Colon (tissue), 2 donors: ENCODE data around the gene MSI2.

Experiments used
- FAIRE-seq: peaks from 2 replicates; lab custom pipeline; 2012; peaks lifted over from hg19 to GRCh38; lab: Jason Lieb, UNC
- donor health status: control.
- donor health status: control.

The MSI2 gene

DNA sequence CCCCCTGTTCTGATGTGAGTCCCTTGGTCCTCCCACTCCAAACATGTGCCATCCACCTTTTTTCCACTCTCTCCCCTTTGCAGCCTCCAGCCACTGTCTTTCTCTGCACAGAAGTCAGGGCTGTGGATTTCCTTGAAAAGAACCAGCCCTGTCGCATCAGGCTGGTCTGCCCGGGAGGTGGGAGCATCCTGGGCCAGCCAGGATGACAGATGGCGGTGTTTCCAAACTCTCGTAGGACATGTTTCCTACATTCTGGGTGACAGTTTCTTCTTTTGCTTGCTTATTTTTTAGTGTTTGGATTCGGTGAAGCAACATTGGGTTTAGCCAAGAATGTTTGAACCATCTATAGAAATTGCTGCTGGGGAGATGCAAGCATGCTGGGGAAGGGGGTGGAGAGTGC, 388.0 kb downstream of the MSI2 start:
- no peak for FAIRE-seq

DNA sequence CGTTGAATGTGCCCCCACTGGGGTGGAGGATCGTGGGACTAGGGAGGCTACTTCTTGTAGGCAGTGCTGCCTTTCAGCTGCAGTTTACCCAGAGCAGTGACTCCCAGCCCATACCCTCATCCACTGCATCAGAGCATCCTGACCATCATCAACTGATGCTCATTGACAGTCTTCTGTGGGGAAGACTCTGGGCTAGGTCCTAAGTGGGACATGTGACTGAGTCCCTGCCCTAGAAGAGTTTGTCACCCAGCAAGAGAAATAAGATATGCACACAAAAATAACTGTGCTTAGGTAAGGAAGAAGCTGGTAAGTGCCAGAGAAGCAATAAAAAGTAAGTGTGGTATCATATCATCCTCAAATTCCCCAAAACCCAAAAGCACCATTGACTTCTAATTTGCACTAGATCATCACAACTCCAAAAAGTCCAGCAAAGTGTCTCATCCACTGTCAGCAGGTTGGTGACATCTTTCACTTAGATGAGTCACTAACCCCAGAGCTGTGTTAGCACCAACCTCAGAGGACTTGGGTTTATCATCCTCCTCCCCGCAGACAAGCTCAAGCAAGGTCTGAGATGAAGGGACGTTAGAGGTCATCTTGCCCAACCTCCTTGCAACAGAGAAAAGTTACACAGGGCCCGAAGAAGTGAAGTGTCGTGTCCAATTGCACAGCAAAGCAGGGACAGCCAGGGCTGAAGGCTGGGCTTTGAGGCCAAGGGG, 389.8 kb downstream of the MSI2 start:
- no peak for FAIRE-seq

DNA sequence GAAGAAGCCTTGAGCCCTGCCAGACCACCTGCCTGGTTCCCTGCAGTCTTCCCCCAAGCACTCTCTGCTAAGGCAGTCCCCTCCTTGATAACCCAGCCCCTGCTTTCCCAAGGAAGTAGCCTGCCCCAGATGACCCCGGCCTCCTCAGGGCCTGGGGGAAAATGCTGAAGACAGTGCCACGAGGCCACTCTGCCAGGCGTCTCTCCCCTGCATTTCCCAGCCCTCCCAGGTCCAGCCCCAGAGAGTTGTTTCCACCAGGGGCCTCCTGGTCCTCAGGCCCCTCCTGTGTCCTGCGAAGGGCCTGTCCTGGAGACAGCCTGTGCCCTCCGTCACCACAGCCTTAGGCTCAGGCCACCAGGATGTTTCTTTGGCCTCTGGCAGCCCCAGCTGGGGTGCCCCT, 392.4 kb downstream of the MSI2 start:
- no peak for FAIRE-seq

DNA sequence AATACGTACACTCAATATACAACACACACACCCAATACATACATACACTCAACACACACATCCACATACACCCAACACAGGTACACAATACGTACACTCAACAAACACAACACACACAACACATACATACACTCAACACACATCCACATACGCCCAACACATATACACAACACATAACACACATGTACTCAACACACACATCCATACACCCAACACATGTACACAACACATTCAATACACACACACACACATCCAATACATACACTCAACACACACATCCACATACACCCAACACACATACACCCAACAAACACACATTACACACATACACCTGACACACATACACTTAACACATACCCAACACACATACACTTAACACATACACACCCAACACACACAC, 392.9 kb downstream of the MSI2 start:
- FAIRE-seq = no peak

DNA sequence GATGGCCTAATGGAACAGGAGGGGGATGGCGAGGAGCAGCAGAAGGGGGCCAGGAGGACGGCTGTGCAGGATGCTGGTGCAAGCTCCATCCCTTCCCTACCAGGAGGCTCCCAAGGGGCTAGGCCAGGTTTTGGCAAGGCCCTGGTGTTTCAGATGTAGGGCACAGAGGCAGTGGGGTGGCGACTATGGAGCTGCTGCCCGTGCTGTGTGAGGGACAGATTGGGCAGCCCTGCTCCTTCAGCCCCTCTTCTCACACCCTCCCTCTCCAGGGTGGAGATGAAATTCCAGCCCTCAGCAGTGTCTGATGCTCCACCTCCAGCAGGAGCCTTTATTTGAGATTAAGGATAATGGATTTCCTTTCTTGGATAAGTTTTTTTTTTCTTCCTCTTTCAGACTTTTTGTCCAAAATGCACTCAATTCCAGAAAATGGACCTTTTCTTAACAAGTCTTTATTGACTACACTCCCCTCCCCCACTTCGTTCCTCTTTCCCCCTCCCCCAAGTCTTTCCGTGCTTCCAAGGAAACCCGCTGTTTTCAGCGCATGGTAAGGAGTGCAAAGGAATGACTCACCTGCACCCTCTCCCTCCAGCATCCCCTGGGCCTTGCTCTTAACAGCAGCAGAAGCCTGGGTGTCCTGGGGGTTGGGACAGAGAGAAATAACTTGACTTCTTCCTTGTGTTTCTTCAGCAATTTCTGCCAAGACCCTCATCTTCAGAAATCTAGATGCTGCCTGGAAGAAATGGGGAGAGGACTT, 393.6 kb downstream of the MSI2 start:
- no peak for FAIRE-seq

DNA sequence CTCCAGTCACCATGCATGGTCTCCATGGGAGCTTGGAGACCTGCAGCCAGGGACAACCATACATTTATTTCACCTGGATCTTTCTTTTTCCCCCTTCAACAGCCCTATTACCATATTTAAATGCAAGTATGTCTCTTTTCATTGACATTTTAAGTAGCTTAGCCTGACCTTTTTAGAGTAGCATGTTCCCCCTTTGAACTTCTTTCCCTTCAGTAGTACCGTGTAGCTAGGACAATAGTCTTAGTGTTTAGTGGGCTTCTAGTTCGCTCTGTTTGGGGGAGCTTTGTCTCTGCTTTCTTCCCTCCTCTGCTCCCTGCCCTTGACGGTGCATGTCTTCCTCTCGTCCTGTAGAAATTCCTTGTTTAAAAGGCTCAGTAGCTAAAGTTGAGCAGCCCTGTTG, 394.2 kb downstream of the MSI2 start:
- FAIRE-seq = no peak

DNA sequence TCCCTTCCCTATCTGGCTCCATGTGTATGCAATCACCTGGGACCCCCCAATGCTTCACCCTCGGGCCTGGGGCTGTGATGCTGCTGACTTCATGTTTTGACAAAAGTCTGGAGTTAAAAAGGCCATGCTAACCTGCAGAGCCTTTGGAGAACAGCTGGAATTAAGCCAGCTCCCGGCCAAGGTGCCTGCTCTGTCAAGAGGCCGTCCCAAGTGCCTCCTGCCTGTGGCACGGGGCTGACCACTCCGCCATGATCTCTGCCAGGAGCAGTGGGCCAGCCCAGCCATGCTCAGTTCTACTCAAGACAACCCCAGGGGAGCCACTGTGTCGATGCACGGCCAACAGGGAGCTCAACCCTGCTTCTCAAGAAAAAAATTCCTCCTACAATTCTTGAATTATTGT, 395.1 kb downstream of the MSI2 start:
- no peak for FAIRE-seq

DNA sequence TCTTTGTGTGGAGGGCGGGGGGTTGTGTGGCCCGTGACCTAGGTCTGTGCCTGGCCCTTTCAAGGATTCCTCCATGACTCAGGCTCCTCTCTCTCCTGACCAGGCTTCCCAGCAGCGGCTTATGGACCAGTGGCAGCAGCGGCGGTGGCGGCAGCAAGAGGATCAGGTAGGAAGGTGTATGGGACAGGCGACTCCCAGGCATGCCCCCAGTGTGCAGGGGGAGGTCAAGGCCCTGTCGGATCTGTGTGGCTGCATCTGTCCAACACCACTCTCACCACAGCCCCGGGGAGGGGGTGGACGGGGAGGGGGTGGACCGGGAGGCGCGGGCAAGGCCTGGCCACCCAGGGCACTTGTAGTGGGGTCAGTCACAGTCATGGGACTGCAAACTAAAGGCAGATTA, 395.7 kb downstream of the MSI2 start:
- FAIRE-seq = no peak

DNA sequence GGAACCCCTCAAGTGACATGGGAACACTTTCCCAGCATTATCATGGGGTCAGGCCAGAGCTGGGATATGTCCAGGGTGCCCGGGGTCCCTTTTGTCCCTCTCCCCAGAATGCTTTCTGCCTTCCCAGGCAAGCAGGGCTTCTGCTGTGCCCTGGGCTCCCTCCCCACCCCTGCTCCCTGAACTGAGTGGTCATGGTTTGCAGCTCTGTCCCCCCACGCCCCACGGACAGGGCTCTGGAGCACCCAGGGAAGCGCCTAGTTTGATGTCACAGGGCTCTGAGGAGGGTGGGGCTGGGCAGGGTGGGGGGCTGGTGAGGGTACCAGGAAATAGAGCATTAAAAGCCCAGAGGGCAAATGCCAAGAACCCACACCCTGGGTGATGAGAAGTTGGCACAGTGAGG, 396.5 kb downstream of the MSI2 start:
- no peak for FAIRE-seq

DNA sequence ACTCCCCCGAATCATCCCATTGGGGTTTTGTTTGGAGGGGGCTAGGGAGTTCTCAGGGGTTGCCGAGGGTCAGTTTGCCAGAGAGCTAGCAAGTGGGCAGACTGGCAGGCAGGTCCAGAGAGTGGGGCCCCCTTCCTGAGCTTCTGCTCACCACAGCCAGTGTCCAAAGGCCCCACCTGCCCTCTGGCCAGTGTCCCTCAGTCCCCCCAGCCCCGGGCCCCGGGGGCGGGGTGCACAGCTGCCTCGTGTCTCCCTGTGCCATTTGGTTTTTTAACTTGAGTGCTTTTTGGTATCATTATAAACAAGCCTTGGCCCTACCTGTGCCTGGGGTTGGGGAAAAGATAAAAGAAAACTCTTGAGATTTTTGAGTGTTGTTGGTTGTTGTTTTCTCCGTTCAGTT, 397.0 kb downstream of the MSI2 start:
- no peak for FAIRE-seq

DNA sequence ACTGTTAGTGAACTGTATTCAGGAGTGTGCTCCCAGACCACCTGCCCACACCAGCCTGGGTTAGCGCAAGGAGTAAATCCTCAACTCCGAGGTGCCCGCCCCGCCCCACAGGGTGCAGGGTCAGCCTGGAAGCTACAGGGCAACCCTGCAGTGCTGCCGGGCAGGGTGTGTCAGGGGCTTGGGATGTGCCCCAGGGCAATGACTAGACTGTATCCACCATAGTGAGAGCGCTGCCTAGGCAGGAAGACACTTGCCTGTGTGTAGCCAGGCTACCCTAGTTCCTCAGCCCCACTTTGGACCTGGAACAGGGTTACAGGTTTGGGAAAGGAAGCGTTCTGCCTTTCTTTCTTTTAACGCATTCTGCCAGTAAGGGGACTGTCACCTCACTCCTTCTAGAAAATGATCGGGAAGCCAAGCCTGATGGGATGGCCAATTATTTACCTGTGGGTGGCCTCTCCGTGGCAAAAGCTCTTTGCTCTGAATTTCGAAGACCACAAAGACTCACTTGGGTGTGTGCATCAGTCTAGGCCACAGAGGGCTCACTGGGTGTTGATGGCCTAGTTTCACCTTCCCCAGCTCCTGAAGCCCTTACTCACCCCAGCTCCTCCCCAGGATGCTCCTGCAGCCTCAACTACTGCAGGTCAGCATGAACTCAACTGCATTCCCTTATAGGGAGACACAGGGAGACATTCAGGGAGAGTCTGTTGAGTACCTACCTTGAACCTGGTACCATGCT, 397.9 kb downstream of the MSI2 start:
- FAIRE-seq = no peak

DNA sequence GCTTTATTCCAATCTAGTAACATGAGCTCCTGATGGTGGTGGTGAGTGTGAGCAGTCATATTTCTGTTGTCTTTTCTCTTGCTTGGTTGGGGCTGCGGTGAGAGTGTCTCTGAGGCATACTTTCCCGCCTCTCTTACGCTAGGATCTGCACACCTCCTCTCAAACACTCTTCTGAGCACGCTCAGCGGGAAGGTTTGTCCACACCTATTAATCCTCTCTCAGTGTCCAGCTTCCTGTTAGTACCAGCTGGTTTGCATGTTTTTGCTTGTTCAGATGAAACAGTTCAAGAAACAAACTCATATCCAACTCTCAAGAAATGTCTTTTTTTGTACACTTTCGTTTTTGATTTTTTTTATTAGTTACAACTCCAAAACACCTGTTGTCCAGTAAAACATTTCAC, 399.2 kb downstream of the MSI2 start:
- FAIRE-seq = no peak

DNA sequence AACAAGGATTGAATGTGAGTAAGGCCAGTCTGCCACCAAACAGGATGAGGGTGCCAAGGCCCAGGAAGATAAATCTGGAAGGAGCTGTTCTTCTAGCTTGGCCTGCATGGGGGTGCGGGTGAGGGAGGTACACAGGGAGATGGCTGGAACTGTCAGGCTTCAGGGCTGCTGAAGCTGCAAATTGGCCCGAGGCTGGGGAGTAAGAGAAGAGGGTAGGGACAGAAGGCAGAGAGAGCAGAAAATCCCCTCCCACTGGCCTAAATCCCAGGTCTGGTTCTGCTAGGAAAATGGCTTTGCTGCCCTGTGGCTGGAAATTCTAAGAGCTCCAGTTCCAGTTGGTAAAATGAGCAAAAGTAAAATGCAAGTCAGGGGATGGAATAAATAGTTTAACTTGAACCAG, 400.9 kb downstream of the MSI2 start:
- no peak for FAIRE-seq

DNA sequence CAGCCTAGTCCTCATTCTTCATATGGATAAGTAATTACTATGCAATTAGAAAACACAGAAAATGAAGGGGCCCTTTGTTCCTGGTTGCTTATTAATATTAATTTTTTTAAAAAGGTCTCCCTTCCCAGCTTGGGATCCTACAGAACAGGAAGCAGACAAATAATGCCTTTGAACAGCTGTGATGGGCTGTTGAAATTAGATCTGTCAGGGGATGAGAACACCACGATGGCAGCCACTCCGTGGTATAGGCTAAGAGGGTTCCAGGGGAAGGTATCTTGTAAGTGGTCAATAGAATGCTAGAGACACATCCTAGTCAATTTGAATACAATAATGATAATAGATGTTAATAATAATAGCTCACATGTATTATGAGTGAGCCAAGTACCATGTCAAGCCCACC, 405.7 kb downstream of the MSI2 start:
- FAIRE-seq = no peak

DNA sequence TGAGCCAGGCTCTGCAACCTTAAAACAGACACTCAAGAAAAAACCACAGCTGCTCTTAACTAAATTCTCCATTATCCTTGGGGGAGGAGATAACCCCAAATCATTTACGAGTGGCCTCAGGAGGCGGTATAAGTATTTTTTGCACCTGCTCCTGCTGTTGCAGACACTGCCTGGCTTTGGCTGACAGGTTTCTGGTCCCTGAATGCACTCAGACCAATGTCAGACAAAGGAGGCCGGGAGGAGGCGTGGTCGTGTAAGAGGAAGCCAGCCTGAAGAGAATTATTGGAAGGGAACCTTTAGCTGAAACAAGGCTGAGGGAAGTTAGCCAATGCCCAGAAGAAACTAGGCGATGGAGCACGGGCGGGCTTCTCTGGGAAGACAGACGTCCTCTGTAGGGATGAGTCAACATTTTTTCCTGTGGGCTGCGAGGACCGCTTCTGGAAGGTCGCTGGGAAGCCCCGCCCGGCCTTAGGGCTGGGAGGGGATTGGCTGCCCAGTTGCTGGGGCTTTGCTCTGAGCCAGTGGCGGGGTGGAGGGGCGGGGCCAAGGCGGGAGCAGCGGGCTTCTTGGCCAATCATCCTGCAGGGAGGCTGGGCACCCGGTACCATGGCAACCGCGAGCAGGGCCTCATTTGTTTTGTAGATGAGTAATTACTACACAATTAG, 406.5 kb downstream of the MSI2 start:
- FAIRE-seq = no peak

DNA sequence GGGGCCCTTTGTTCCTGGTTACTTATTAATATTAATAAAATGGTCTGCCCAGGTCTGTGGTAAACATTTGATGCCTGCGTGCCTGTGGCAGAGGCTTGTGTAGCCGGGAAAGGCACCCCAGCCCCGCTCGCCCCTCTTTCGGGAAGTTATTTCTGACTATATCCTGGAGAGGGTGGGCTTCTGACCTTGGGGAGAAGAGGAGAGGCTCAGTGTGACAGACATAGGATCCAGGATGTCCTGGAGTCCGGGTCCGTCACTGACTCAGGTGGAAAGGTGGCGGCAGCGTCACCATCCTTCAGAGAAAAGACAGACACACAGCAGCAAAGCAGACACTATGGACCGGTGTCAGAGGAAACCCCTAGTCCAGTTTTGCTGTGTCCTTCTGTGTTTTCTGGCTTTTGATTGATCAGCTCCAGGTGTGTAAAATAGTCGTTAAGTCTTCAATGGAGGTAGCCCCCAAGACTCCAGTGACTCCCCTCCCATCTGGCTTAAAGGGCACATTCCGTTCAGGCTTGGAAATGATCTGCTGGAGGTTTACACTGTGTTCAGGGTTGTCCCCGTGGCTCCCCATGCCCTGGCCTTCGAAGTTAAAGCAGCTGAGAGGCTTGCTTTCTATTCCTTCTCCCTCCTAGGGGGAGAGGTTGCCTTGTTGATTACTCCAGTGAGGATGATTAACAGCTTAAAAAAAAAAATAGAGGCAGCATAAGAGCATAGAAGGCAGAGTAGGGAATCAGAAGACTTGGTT, 407.2 kb downstream of the MSI2 start:
- no peak for FAIRE-seq

DNA sequence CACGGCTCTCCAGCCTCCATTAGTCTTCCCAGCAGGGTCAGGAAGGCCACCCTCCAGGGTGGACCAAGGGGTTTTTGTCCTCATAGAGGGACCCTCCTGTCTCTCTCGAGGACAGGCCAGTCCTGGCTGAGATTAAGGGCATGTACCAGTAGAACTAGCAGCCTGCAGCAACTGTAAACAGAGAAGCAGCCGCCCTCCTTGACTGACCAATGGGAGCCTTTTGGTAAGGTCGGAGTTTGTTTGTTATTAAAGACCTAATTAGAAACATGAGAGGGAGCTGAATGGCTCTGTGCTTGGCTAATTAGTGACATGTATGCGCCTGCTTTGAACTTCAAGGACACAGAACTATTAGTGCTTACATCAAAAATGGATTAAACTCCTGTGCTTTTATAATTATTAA, 408.8 kb downstream of the MSI2 start:
- no peak for FAIRE-seq

DNA sequence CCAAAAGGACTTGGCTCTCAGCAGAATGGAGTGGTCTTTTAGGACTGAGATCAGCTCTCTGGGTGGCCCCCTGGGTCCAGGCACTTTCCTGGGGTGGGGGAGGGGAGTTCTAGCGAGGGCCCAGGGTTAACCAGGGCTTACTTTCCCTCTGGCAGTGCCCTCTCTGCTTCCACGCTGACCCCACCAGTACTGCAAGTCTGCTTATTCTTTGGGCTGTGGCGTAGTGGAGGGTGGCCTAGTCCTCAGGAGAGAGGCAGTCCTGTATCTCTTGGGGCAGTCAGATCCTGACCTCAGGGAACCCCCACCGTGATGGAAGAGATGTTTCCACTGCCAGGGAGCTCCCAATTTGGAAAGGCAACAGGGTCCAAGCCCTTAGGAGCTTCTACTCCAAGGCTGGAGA, 409.4 kb downstream of the MSI2 start:
- no peak for FAIRE-seq

DNA sequence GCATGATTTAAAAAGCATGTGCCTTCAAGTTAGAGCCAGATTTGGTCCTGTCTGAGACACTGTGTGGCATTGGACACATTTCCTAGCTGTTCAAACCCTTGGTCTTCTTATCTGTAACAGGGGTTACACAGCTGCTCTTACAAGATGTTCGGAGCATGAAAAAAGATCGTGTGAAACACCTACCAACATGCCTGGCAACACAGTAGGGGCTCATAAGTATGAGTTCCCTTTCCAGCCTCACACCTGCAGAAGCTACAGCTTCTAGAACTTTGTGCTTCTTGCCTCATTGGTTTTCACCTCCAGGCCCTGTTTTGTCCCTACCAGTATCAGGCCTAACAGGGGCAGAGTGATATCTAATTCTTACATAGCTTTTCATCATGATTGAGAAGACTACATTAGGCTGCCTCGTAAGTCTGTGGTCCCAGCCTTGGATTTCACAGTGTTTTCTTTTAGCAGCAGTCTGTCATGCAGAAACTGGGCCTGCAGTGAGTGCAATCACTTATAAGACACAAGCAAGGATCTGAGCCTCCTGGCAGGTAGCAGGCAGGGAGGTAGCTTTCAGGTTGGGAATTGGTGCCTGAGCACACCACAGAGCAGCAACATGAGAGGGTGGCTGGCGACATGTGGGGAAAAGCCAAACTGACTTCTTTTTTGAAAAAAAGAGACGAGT, 410.0 kb downstream of the MSI2 start:
- no peak for FAIRE-seq

DNA sequence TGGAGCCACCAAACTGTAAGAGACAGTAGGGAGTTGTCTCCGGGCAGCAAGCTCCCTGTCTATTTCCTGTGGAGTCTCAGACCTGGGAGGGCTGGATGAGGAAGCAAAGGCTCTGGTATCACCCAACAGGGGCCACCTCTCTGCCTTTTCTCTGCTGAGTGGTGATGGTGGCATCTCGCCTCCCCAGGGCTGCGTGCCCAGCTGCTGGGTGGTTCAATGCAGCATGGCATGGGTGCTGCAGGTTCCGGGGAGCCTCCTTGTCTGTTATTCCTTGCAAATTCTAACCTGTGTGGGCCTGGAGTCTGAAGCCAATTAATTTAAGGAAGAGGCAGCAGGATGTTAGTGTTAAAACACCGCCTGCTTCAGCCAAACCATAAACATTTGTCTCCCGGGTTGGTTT, 410.6 kb downstream of the MSI2 start:
- FAIRE-seq = no peak

DNA sequence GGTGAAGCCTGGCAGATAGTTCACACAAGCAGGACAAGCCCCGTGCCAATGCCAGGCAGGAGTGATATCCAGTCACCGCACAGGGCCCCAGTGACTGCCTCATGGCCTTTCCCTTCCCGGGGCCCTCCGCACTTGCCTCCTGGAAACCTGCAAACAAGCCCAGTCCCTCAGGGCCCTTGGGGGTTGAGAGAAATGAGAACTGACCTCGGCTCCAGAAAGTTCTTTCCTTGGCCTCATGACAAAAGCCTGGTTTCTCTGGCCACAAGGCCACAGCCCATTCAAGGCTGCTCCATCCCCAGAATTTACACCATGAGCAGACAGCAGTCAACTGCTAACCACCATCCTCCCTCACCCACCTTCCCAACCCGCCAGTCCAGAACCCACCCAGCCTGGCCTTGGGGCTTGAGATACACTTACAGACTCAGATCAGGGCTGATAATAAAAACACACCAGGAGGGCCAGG, 411.2 kb downstream of the MSI2 start:
- no peak for FAIRE-seq
